H1 (cell line): ENCODE results near the gene CERKL. TPM values are rescaled to one million over a fixed set of nuclear protein-coding genes. Genes with fewer than 3 reads are reported as not detected.

Experiments used
- BCL11A ChIP-seq, 2 experiments: IDR thresholded peaks; one replicate each; pipeline ENCODE4 v1.6.1; 2011; ENCODE audit warnings: low read depth in 2 of 2, low read length in 2 of 2, mild to moderate bottlenecking in 2 of 2
- CTCF ChIP-seq, 3 experiments: IDR thresholded peaks; 1 replicate in 2 of 3; 2 replicates in 1 of 3; pipeline versions ENCODE4 v1.5.1 to v1.6.1; 2011; ENCODE audit warnings: low read length in 3 of 3, mild to moderate bottlenecking in 3 of 3, inconsistent platforms in 2 of 3, low read depth in 1 of 3, moderate library complexity in 1 of 3; ENCODE audit not compliant: insufficient read depth in 1 of 3; ENCODE audit errors: control extremely low read depth in 1 of 3
- HDAC2 ChIP-seq, 2 experiments: fragments of 300-600 bp in 1 of 2; sonication (generic) in 1 of 2; IDR thresholded peaks; 2 replicates each; pipeline ENCODE4 v1.6.1; 2011 to 2012; ENCODE audit warnings: low read depth in 2 of 2, low read length in 2 of 2, mild to moderate bottlenecking in 2 of 2, moderate library complexity in 2 of 2, borderline replicate concordance in 1 of 2, inconsistent platforms in 1 of 2
- POLR2AphosphoS5 ChIP-seq: IDR thresholded peaks from 2 replicates; pipeline ENCODE4 v1.6.1; 2011; ENCODE audit warnings: low read depth, low read length
- polyA plus RNA-seq, 7 experiments: library from polyadenylated mRNA; depleted of rRNA in 3 of 7; stranded (reverse) in 5 of 7; unstranded in 2 of 7; fragments of >200 nt in 5 of 7; fragments of 200-250 nt in 2 of 7; gene quantifications; 1 replicate in 5 of 7; 2 replicates in 1 of 7; 4 replicates in 1 of 7; pipeline versions ENCODE4 v1.2.1 to v1.2.3, GENCODE V29; 2011 to 2013; ENCODE audit warnings: missing spikeins in 2 of 7, mixed read lengths in 2 of 7
- total RNA-seq: library from RNA; stranded (reverse); fragmentation: NEBNext Ultra II Directional; extraction: Animal tissue kit (Norgen Biotek cat#: 25700); gene quantifications from 2 replicates; pipeline ENCODE4 v1.2.1, GENCODE V29; 2021

The CERKL gene
- total and polyA plus RNA-seq, 2 of the 8 experiments (the other 6 are each of a cell fraction or from before 2014, with no cell fraction given): 0.05 TPM; not detected in 1

- TF ChIP-seq CTCF (IDR thresholded peaks at IDR 0.05; ENCODE audit: control extremely low read depth in 1 of 3, insufficient read depth in 1 of 3, low read depth in 1 of 3, low read length in 3 of 3): no peak
- TF ChIP-seq HDAC2 (IDR thresholded peaks at IDR 0.05; ENCODE audit: borderline replicate concordance in 1 of 2, low read depth in 2 of 2, low read length in 2 of 2): no peak
- TF ChIP-seq POLR2AphosphoS5: no peak
- no peak for TF ChIP-seq BCL11A (IDR thresholded peaks at IDR 0.05; ENCODE audit: low read depth in 2 of 2, low read length in 2 of 2)
- TF ChIP-seq, all 59 proteins: peak for 0
Measured at GRCh38 chr2:181526014-181526413, 130.9 kb downstream of the CERKL start (continued).
